OCI-LY1 (cell line): Measurements from ENCODE around the gene ANKFY1.
A peak's percentile ranks its signal among the peaks of the same experiment; 100 is the strongest.

ENCODE experiments used
- H2AFZ ChIP-seq: fragments of 200-600 bp; sonication (generic), shearing (Covaris generic); 2 replicates; pipeline ENCODE4 v1.6.0; 2014; ENCODE audit warnings: antibody characterized with exemption, mild to moderate bottlenecking, low read length
- H3F3A ChIP-seq: fragments of 200-600 bp; sonication (generic), shearing (Covaris generic); 2 replicates; pipeline ENCODE4 v1.6.0; 2014; ENCODE audit warnings: mild to moderate bottlenecking, antibody characterized with exemption, low read length, moderate library complexity; ENCODE audit not compliant: insufficient read depth
- H3K27ac ChIP-seq: fragments of 200-600 bp; sonication (generic); 2 replicates; pipeline ENCODE4 v1.5.1; 2014; ENCODE audit warnings: low read length, mixed run types, mild to moderate bottlenecking, low read depth; ENCODE audit not compliant: poor library complexity, severe bottlenecking
- H3K27me3 ChIP-seq: fragments of 200-600 bp; sonication (generic); 2 replicates; pipeline ENCODE4 v1.6.0; 2014; ENCODE audit warnings: antibody characterized with exemption, mild to moderate bottlenecking, low read length, moderate library complexity; ENCODE audit not compliant: insufficient read depth
- H3K36me3 ChIP-seq: fragments of 200-600 bp; sonication (generic); 2 replicates; pipeline ENCODE4 v1.6.1; 2014; ENCODE audit warnings: mild to moderate bottlenecking, antibody characterized with exemption, low read length, moderate library complexity, mixed read lengths; ENCODE audit not compliant: insufficient read depth
- H3K4me1 ChIP-seq: fragments of 200-600 bp; sonication (generic); 2 replicates; pipeline ENCODE4 v1.5.1; 2014; ENCODE audit warnings: mild to moderate bottlenecking, low read length, moderate library complexity; ENCODE audit not compliant: insufficient read depth, severe bottlenecking
- H3K4me2 ChIP-seq: fragments of 200-600 bp; sonication (generic), shearing (Covaris generic); 2 replicates; pipeline ENCODE4 v1.6.1; 2014; ENCODE audit warnings: low read length
- H3K4me3 ChIP-seq: fragments of 200-600 bp; sonication (generic); 2 replicates; pipeline ENCODE4 v1.5.1; 2014; ENCODE audit warnings: low read length, low read depth, mild to moderate bottlenecking, mixed read lengths; ENCODE audit not compliant: poor library complexity, severe bottlenecking
- H3K79me2 ChIP-seq: fragments of 200-600 bp; shearing (Covaris generic); 2 replicates; pipeline ENCODE4 v1.6.1; 2016; ENCODE audit warnings: mixed run types, low read length, mixed read lengths; ENCODE audit not compliant: insufficient read depth
- H3K9ac ChIP-seq: fragments of 200-600 bp; sonication (generic), shearing (Covaris generic); 2 replicates; pipeline ENCODE4 v1.6.1; 2014; ENCODE audit warnings: mild to moderate bottlenecking, low read length, mixed read lengths
- H3K9me2 ChIP-seq: fragments of 200-600 bp; sonication (generic), shearing (Covaris generic); 2 replicates; pipeline ENCODE4 v1.6.1; 2014; ENCODE audit warnings: low read depth, mild to moderate bottlenecking, low read length, mixed read lengths
- H3K9me3 ChIP-seq: fragments of 200-600 bp; shearing (Covaris generic); 2 replicates; pipeline ENCODE4 v1.6.1; 2014; ENCODE audit warnings: low read length, mixed read lengths
- H4K20me1 ChIP-seq: fragments of 200-600 bp; sonication (generic), shearing (Covaris generic); 2 replicates; pipeline ENCODE4 v1.6.0; 2016; ENCODE audit warnings: mild to moderate bottlenecking, low read length; ENCODE audit not compliant: insufficient read depth
- CTCF ChIP-seq: fragments of 200-600 bp; sonication (generic), shearing (Covaris generic); IDR thresholded peaks from 2 replicates; pipeline ENCODE4 v1.5.1; 2017; ENCODE audit warnings: mild to moderate bottlenecking, antibody characterized with exemption, low read length, moderate library complexity, mixed read lengths
- EZH2 ChIP-seq: fragments of 200-600 bp; sonication (generic), shearing (Covaris generic); IDR thresholded peaks from 2 replicates; pipeline ENCODE4 v1.8.0; 2017; ENCODE audit warnings: borderline replicate concordance, mixed run types, mild to moderate bottlenecking, antibody characterized with exemption, low read length, moderate library complexity, mixed read lengths

The ANKFY1 gene

GRCh38 chr17:4307179-4307930 is 43.6 kb upstream of the ANKFY1 start:
- Histone ChIP-seq H4K20me1 (peaks cover 6% of the 10 kb centered on the region; the same call in 1 of the 2 replicates), H2AFZ (no peak overlapping the region), H3K27me3 (no peaks in the 10 kb centered on the region), H3K9me3 (no peaks in the 10 kb centered on the region), H3K27ac (no peak overlapping the region), H3K9ac (no peak overlapping the region), H3K36me3 (peaks cover 68% of the 10 kb centered on the region), H3K9me2 (no peaks in the 10 kb centered on the region), H3K4me2 (no peak overlapping the region), H3K4me3 (no peak overlapping the region), H3K4me1 (peaks cover 15% of the 10 kb centered on the region), H3K79me2 (peaks cover 81% of the 10 kb centered on the region), H3F3A (no peaks in the 10 kb centered on the region; the same call in 1 of the 2 replicates)
- TF ChIP-seq EZH2 = no peak
- no peak for TF ChIP-seq CTCF

DNA sequence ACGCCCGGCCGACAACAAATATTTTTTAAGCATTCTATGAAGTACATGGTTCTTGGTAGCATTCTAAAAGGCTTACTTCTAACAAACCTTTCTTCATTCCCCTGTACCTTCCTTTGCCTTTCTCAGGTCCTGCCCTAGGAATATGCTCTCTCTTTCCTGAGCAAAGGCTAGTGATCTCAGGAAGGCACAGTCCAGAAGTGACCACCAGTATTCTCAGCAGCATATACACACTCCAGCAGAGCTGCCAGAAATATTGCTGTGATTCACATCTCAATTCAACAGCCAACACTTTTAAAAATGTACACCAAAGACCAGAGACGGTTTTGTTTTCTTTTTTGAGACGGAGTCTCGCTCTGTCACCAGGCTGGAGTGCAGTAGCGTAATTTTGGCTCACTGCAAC is 41.4 kb upstream of the ANKFY1 start:
- peaks cover 7% of the 10 kb centered on the region for H3K4me1 ChIP-seq
- H3K27ac ChIP-seq = no peak overlapping the region
- no peak overlapping the region for H3K9ac ChIP-seq
- H2AFZ ChIP-seq = no peak overlapping the region
- no peak for TF ChIP-seq EZH2
- no peak for TF ChIP-seq CTCF
- no peaks in the 10 kb centered on the region; the same call in 1 of the 2 replicates for H3F3A ChIP-seq
- H3K27me3 ChIP-seq = no peaks in the 10 kb centered on the region
- H4K20me1 ChIP-seq = peaks cover 6% of the 10 kb centered on the region; the same call in 1 of the 2 replicates
- no peaks in the 10 kb centered on the region for H3K9me2 ChIP-seq
- H3K4me2 ChIP-seq = no peak overlapping the region
- H3K4me3 ChIP-seq = no peak overlapping the region
- peaks cover 75% of the 10 kb centered on the region for H3K79me2 ChIP-seq
- H3K9me3 ChIP-seq = no peaks in the 10 kb centered on the region
- peaks cover 75% of the 10 kb centered on the region for H3K36me3 ChIP-seq

DNA sequence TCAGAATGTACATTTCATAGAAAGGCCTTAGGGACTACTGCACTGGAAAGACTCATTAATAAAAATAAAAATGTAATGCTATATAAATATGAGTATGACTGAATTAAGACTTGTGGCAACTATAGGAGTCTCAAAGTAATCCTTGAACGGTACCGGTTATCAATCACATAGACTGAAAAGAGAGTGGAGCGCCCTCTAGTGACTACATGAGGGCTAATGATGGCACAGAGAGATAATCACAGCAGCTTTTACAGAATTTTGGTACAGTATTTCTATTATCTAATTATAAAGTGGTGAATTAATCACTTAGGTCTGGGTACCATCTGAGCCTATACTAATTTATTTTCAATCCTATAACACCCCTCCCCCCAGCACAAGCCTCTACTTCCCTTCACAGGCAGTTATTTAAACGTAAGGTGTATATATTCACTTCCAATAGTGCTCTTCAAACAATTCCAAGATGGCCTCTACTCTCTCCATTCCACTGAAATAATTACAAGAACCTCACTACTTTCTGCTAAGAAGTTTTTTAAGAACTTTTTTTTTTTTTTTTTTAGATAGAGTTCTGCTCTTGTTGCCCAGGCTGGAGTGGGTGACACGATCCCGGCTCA is 40.7 kb upstream of the ANKFY1 start:
- no peaks in the 10 kb centered on the region for H3K27me3 ChIP-seq
- TF ChIP-seq EZH2 = no peak
- peak; percentile 72 for TF ChIP-seq CTCF
- no peaks in the 10 kb centered on the region for H3K9me3 ChIP-seq
- H3F3A ChIP-seq = no peaks in the 10 kb centered on the region; the same call in 1 of the 2 replicates
- no peak overlapping the region for H3K4me2 ChIP-seq
- H4K20me1 ChIP-seq = peaks cover 6% of the 10 kb centered on the region; the same call in 1 of the 2 replicates
- no peak overlapping the region for H3K9ac ChIP-seq
- H3K79me2 ChIP-seq = peaks cover 69% of the 10 kb centered on the region
- peaks cover under 1% of the 10 kb centered on the region for H3K4me1 ChIP-seq
- no peak overlapping the region for H2AFZ ChIP-seq
- peaks cover 71% of the 10 kb centered on the region for H3K36me3 ChIP-seq
- no peak overlapping the region for H3K4me3 ChIP-seq
- no peak overlapping the region for H3K27ac ChIP-seq
- H3K9me2 ChIP-seq = no peaks in the 10 kb centered on the region
